HepG2 (cell line): ENCODE measurements around the gene CCDC174. TPM values are rescaled to one million over a fixed set of nuclear protein-coding genes. Genes with fewer than 3 reads are reported as not detected.

Source experiments
- ATAC-seq: fragments of 200-7000 bp; cut with Tn5 transposase; 3 replicates; pipeline ENCODE4 v1.9.1; 2020; ENCODE audit warnings: mild to moderate bottlenecking, moderate library complexity
- BruUV-seq: library from RNA; stranded (reverse); fragments of 400-500 nt; replicated peaks from 2 replicates; lab custom pipeline; 2021; lab: Mats Ljungman, UMichigan
- CTCF ChIA-PET: fragments of 300-600 bp; formaldehyde crosslinking; extraction: SDS; loops from one replicate; lab custom pipeline; 2021; ENCODE audit warnings: low total read pairs, inconsistent platforms, low intra/inter-chr PET ratio; lab: Yijun Ruan, JAX
- POLR2A ChIA-PET: fragments of 350-600 bp; sonication (Branson Sonifier 250); formaldehyde crosslinking; loops from one replicate; lab custom pipeline; 2020; ENCODE audit warnings: antibody characterized with exemption, inconsistent platforms; lab: Yijun Ruan, JAX
- DNase-seq: peaks from one replicate; pipeline ENCODE4 v3.0.0-alpha.2; 2015; ENCODE audit warnings: low spot score
- FAIRE-seq: peaks from 3 replicates; lab custom pipeline; 2011; peaks lifted over from hg19 to GRCh38; lab: Jason Lieb, UNC
- H2AFZ ChIP-seq: one replicate; pipeline ENCODE4 v1.6.1; 2011; ENCODE audit warnings: low read length, inconsistent platforms
- H3K27ac ChIP-seq: fragments of 300-600 bp; 3 replicates; pipeline ENCODE4 v1.8.0; 2011; ENCODE audit warnings: mixed run types, mild to moderate bottlenecking, mixed read lengths, low read length, inconsistent platforms; ENCODE audit not compliant: insufficient read depth; ENCODE audit errors: extremely low read length
- H3K27me3 ChIP-seq, 2 experiments: fragments of 200-600 bp in 1 of 2; 2 replicates in 1 of 2; 3 replicates in 1 of 2; pipeline versions ENCODE4 v1.6.0 to v1.8.0; 2011; ENCODE audit warnings: low read length in 2 of 2, mild to moderate bottlenecking in 2 of 2, moderate library complexity in 2 of 2, inconsistent platforms in 1 of 2; ENCODE audit not compliant: insufficient read depth in 2 of 2, control insufficient read depth in 1 of 2
- H3K36me3 ChIP-seq, 2 experiments: fragments of 200-600 bp in 1 of 2; replicated peaks in 1 of 2; 2 replicates in 1 of 2; 3 replicates in 1 of 2; pipeline versions ENCODE4 v1.5.1 to v1.8.0; 2011; ENCODE audit warnings: low read length in 2 of 2, inconsistent platforms in 1 of 2; ENCODE audit not compliant: insufficient read depth in 2 of 2, control insufficient read depth in 1 of 2
- H3K4me1 ChIP-seq: 2 replicates; pipeline ENCODE4 v1.5.1; 2012; ENCODE audit warnings: low read length, inconsistent platforms; ENCODE audit not compliant: insufficient read depth
- H3K4me2 ChIP-seq: 2 replicates; pipeline ENCODE4 v1.6.0; 2011; ENCODE audit warnings: low read depth, low read length, inconsistent platforms
- H3K4me3 ChIP-seq, 3 experiments: fragments of 200-600 bp in 1 of 3; sonication (generic), shearing (Covaris generic) in 1 of 3; replicated peaks in 1 of 3; 2 replicates each; pipeline ENCODE4 v1.5.1; 2011 to 2016; ENCODE audit warnings: low read length in 3 of 3, inconsistent platforms in 2 of 3, low read depth in 2 of 3, mild to moderate bottlenecking in 2 of 3, control low read depth in 1 of 3, mixed read lengths in 1 of 3; ENCODE audit not compliant: insufficient read depth in 1 of 3
- H3K79me2 ChIP-seq: one replicate; pipeline ENCODE4 v1.6.1; 2011; ENCODE audit warnings: low read length, inconsistent platforms; ENCODE audit not compliant: insufficient read depth
- H3K9ac ChIP-seq: 2 replicates; pipeline ENCODE4 v1.6.0; 2011; ENCODE audit warnings: mild to moderate bottlenecking, low read depth, low read length, inconsistent platforms; ENCODE audit not compliant: insufficient read depth
- H3K9me3 ChIP-seq: 2 replicates; pipeline ENCODE4 v1.5.1; 2012; ENCODE audit warnings: mild to moderate bottlenecking, low read length
- H4K20me1 ChIP-seq: 2 replicates; pipeline ENCODE4 v1.6.0; 2011; ENCODE audit warnings: inconsistent platforms, mild to moderate bottlenecking, low read length, moderate library complexity; ENCODE audit not compliant: insufficient read depth
- ARNTL ChIP-seq: sonication (generic); formaldehyde crosslinking; IDR thresholded peaks from 2 replicates; pipeline ENCODE4 v1.4.0; 2020; ENCODE audit warnings: mild to moderate bottlenecking, missing genetic modification reagents
- CSRNP1 ChIP-seq: sonication (generic); formaldehyde crosslinking; IDR thresholded peaks from 2 replicates; pipeline ENCODE4 v1.8.1; 2023; ENCODE audit warnings: mild to moderate bottlenecking, missing genetic modification reagents
- FOXP1 ChIP-seq, 2 experiments: fragments of 450-650 bp in 1 of 2; IDR thresholded peaks; 2 replicates each; pipeline ENCODE4 v1.6.1; 2017 to 2018; ENCODE audit warnings: antibody characterized with exemption in 1 of 2
- HBP1 ChIP-seq: IDR thresholded peaks from 2 replicates; pipeline ENCODE4 v1.6.1; 2016; ENCODE audit warnings: low read depth, control low read depth
- IRF2 ChIP-seq: IDR thresholded peaks from 2 replicates; pipeline ENCODE4 v1.6.1; 2018; ENCODE audit warnings: missing genetic modification reagents, missing compliant biosample characterization
- MAFF ChIP-seq: IDR thresholded peaks from 2 replicates; pipeline ENCODE4 v1.6.1; 2011; ENCODE audit warnings: low read depth, low read length, improper control_type of control experiment
- MXD1 ChIP-seq: sonication (generic); formaldehyde crosslinking; IDR thresholded peaks from 2 replicates; pipeline ENCODE4 v1.4.0; 2020; ENCODE audit warnings: mild to moderate bottlenecking, missing genetic modification reagents
- MYNN ChIP-seq: sonication (generic); formaldehyde crosslinking; IDR thresholded peaks from 2 replicates; pipeline ENCODE4 v1.4.0; 2020; ENCODE audit warnings: mild to moderate bottlenecking, low read depth, missing genetic modification reagents
- RFX5 ChIP-seq: IDR thresholded peaks from 2 replicates; pipeline ENCODE4 v1.6.1; 2011; ENCODE audit warnings: low read depth, low read length, improper control_type of control experiment
- RNF219 ChIP-seq: sonication (generic); formaldehyde crosslinking; IDR thresholded peaks from 2 replicates; pipeline ENCODE4 v1.5.0; 2020; ENCODE audit warnings: mild to moderate bottlenecking, missing genetic modification reagents
- ZBTB20 ChIP-seq: sonication (generic); formaldehyde crosslinking; IDR thresholded peaks from 2 replicates; pipeline ENCODE4 v1.8.1; 2023; ENCODE audit warnings: missing genetic modification reagents, low read depth, mild to moderate bottlenecking, borderline replicate concordance
- ZBTB46 ChIP-seq: sonication (generic); formaldehyde crosslinking; IDR thresholded peaks from 2 replicates; pipeline ENCODE4 v1.4.0; 2020; ENCODE audit warnings: mild to moderate bottlenecking, missing genetic modification reagents, borderline replicate concordance
- ZNF124 ChIP-seq: sonication (generic); formaldehyde crosslinking; IDR thresholded peaks from 2 replicates; pipeline ENCODE4 v1.4.0; 2020; ENCODE audit warnings: missing genetic modification reagents
- ZNF362 ChIP-seq: sonication (generic); formaldehyde crosslinking; IDR thresholded peaks from 2 replicates; pipeline ENCODE4 v1.4.0; 2020; ENCODE audit warnings: missing genetic modification reagents, mild to moderate bottlenecking, borderline replicate concordance
- ZNF44 ChIP-seq: sonication (generic); formaldehyde crosslinking; IDR thresholded peaks from 2 replicates; pipeline ENCODE4 v1.5.1; 2020; ENCODE audit warnings: mild to moderate bottlenecking, missing genetic modification reagents
- ZNF616 ChIP-seq: sonication (generic); formaldehyde crosslinking; IDR thresholded peaks from 2 replicates; pipeline ENCODE4 v1.5.0; 2020; ENCODE audit warnings: low read depth, mild to moderate bottlenecking, missing genetic modification reagents
- ZSCAN12 ChIP-seq: sonication (generic); formaldehyde crosslinking; IDR thresholded peaks from 2 replicates; pipeline ENCODE4 v1.9.0; 2021; ENCODE audit warnings: mild to moderate bottlenecking, missing genetic modification reagents
- WGBS: methylation state at CpG from one replicate; pipeline ENCODE4 v1.1.6; 2017; ENCODE audit warnings: low lambda C conversion rate; 5-methylcytosine and 5-hydroxymethylcytosine counted together
- in situ Hi-C: cut with HindIII; loops from 2 replicates; pipeline ENCODE4 v1.10.0; 2017; ENCODE audit warnings: low pct_unique_long_range_greater_than_20kb; ENCODE audit not compliant: extremely low pct_ligation_motif_present
- intact Hi-C: fragments of 100-400 bp; cut with micrococcal nuclease; formaldehyde crosslinking; loops from one replicate; pipeline ENCODE4 v1.10.0; 2022; ENCODE audit not compliant: unreplicated experiment
- polyA plus RNA-seq, 8 experiments: library from polyadenylated mRNA; depleted of rRNA in 3 of 8; stranded (reverse) in 7 of 8; unstranded in 1 of 8; fragments of >200 nt; fragmentation: Illumina TruSeq in 4 of 8; extraction: Trizol in 4 of 8; gene quantifications; 2 replicates each; pipeline versions ENCODE4 v1.2.1 to v1.2.3, GENCODE V29; 2011 to 2016; ENCODE audit warnings: low read depth in 4 of 8, missing spikeins in 1 of 8, mixed read lengths in 1 of 8; ENCODE audit not compliant: insufficient read depth in 1 of 8
- total RNA-seq, 5 experiments: library from RNA; depleted of rRNA; stranded (reverse); fragments of >200 nt; fragmentation: Illumina TruSeq; extraction: Trizol; gene quantifications; 2 replicates each; pipeline ENCODE4 v1.2.3, GENCODE V29; 2016; ENCODE audit warnings: low read depth in 1 of 5

CCDC174 gene
- total and polyA plus RNA-seq, 2 of the 13 experiments (the other 11 are each of a cell fraction or from before 2014, with no cell fraction given) = 5.4 to 11.0 TPM

GRCh38 chr3:14701676-14702075 is 50.1 kb downstream of the CCDC174 start:
- in situ Hi-C loops = no loop called here
- intact Hi-C loops = loop anchor here (5.0 kb wide), 1 partner anchor 906 kb away; no protein-coding TSS in a partner anchor
- BruUV-seq = no TSS peak
- FAIRE-seq (no peak), DNase-seq (no peak), ATAC-seq (no peak)
- Histone ChIP-seq H3K27ac (no peak overlapping the region), H3K27me3 (no peaks in the 10 kb centered on the region; a peak in 1 of 5 replicates), H3K36me3 (no peaks in the 10 kb centered on the region), H3K9ac (no peak overlapping the region), H4K20me1 (no peaks in the 10 kb centered on the region), H3K4me1 (no peaks in the 10 kb centered on the region), H3K79me2 (no peaks in the 10 kb centered on the region), H3K9me3 (no peaks in the 10 kb centered on the region), H3K4me3 (no peak overlapping the region), H3K4me2 (no peak overlapping the region), H2AFZ (no peak overlapping the region)
- ChIA-PET POLR2A (no interaction called here), CTCF (no interaction called here)
- WGBS = 56% methylated on average over 4 of the region's 4 CpGs
- TF ChIP-seq ZSCAN12 (CRISPR knock-in tag) = no peak
- no peak for TF ChIP-seq ZBTB20 (CRISPR knock-in tag)
- TF ChIP-seq MYNN (CRISPR knock-in tag) = no peak
- no peak for TF ChIP-seq ZBTB46 (CRISPR knock-in tag)
- no peak for TF ChIP-seq HBP1 (CRISPR knock-in tag)
- TF ChIP-seq CSRNP1 (CRISPR knock-in tag) = no peak
- no peak for TF ChIP-seq RNF219 (CRISPR knock-in tag)
- TF ChIP-seq FOXP1 (IDR thresholded peaks at IDR 0.05) = no peak
- TF ChIP-seq FOXP1 (CRISPR knock-in tag; IDR thresholded peaks at IDR 0.05) = no peak
- no peak for TF ChIP-seq ARNTL (CRISPR knock-in tag)
- TF ChIP-seq IRF2 (CRISPR knock-in tag) = no peak
- no peak for TF ChIP-seq MAFF
- TF ChIP-seq ZNF44 (CRISPR knock-in tag) = no peak
- TF ChIP-seq ZNF362 (CRISPR knock-in tag) = no peak
- no peak for TF ChIP-seq MXD1
- no peak for TF ChIP-seq RFX5
- TF ChIP-seq ZNF124 = no peak
- no peak for TF ChIP-seq ZNF616
